Astrocyte (in vitro differentiated cells and primary cell): ENCODE data around the gene SVIL. TPM values are rescaled to one million over a fixed set of nuclear protein-coding genes. Genes with fewer than 3 reads are reported as not detected.

Experiments
- DNase-seq: peaks from one replicate; pipeline ENCODE4 v3.0.0-alpha.2; 2010; ENCODE audit warnings: low read depth
- FAIRE-seq: peaks from 2 replicates; lab custom pipeline; 2011; peaks lifted over from hg19 to GRCh38; lab: Jason Lieb, UNC
- H2AFZ ChIP-seq: 2 replicates; pipeline ENCODE4 v1.6.0; 2012; ENCODE audit warnings: low read depth, low read length, inconsistent platforms
- H3K27ac ChIP-seq: 2 replicates; pipeline ENCODE4 v1.5.1; 2011; ENCODE audit warnings: low read depth, low read length, inconsistent platforms
- H3K27me3 ChIP-seq: 2 replicates; pipeline ENCODE4 v1.6.0; 2011; ENCODE audit warnings: low read length, inconsistent platforms; ENCODE audit not compliant: insufficient read depth
- H3K36me3 ChIP-seq: 2 replicates; pipeline ENCODE4 v1.5.1; 2011; ENCODE audit warnings: low read length, inconsistent platforms; ENCODE audit not compliant: insufficient read depth
- H3K4me1 ChIP-seq: 2 replicates; pipeline ENCODE4 v1.5.1; 2011; ENCODE audit warnings: low read length, inconsistent platforms; ENCODE audit not compliant: insufficient read depth
- H3K4me2 ChIP-seq: 2 replicates; pipeline ENCODE4 v1.6.0; 2012; ENCODE audit warnings: low read length, inconsistent platforms
- H3K4me3 ChIP-seq: 2 replicates; pipeline ENCODE4 v1.5.1; 2011; ENCODE audit warnings: low read depth, mild to moderate bottlenecking, low read length, inconsistent platforms; ENCODE audit not compliant: insufficient read depth
- H3K79me2 ChIP-seq: 2 replicates; pipeline ENCODE4 v1.6.0; 2012; ENCODE audit warnings: mild to moderate bottlenecking, low read length, inconsistent platforms; ENCODE audit not compliant: insufficient read depth
- H3K9ac ChIP-seq: 2 replicates; pipeline ENCODE4 v1.6.0; 2012; ENCODE audit warnings: mild to moderate bottlenecking, low read length, inconsistent platforms
- H3K9me3 ChIP-seq: 2 replicates; pipeline ENCODE4 v1.5.1; 2012; ENCODE audit warnings: low read depth, mild to moderate bottlenecking, low read length, inconsistent platforms; ENCODE audit not compliant: insufficient read depth
- H4K20me1 ChIP-seq: 2 replicates; pipeline ENCODE4 v1.6.0; 2012; ENCODE audit warnings: low read length, inconsistent platforms; ENCODE audit not compliant: insufficient read depth
- H3K27ac Mint-ChIP-seq: one replicate; pipeline ENCODE4 v1.8.0; 2021; ENCODE audit warnings: mild to moderate bottlenecking, mixed read lengths; ENCODE audit not compliant: unreplicated experiment
- H3K27me3 Mint-ChIP-seq: one replicate; pipeline ENCODE4 v1.8.0; 2021; ENCODE audit warnings: low read depth, mixed read lengths; ENCODE audit not compliant: unreplicated experiment
- H3K36me3 Mint-ChIP-seq: one replicate; pipeline ENCODE4 v1.8.0; 2021; ENCODE audit warnings: low read depth, mixed read lengths; ENCODE audit not compliant: unreplicated experiment
- H3K4me1 Mint-ChIP-seq: one replicate; pipeline ENCODE4 v1.8.0; 2021; ENCODE audit warnings: low read depth, mixed read lengths; ENCODE audit not compliant: unreplicated experiment
- H3K4me3 Mint-ChIP-seq: one replicate; pipeline ENCODE4 v1.8.0; 2021; ENCODE audit warnings: mild to moderate bottlenecking, moderate library complexity, mixed read lengths; ENCODE audit not compliant: unreplicated experiment
- H3K9me3 Mint-ChIP-seq: one replicate; pipeline ENCODE4 v1.8.0; 2021; ENCODE audit warnings: mild to moderate bottlenecking, mixed read lengths; ENCODE audit not compliant: unreplicated experiment
- CTCF ChIP-seq: IDR thresholded peaks from 2 replicates; pipeline ENCODE4 v1.5.1; 2011; ENCODE audit warnings: low read depth, mild to moderate bottlenecking, inconsistent platforms, low read length, moderate library complexity; ENCODE audit not compliant: insufficient read depth
- EZH2 ChIP-seq: IDR thresholded peaks from 2 replicates; pipeline ENCODE4 v1.6.1; 2012; ENCODE audit warnings: mild to moderate bottlenecking, low read length, inconsistent platforms; ENCODE audit not compliant: insufficient read depth
- total RNA-seq: library from RNA; stranded (reverse); gene quantifications from 2 replicates; pipeline ENCODE4 v1.2.1, GENCODE V29; 2021

The SVIL gene
- total RNA-seq, 1 donor from 2014 or later: 70.4 TPM

- Histone ChIP-seq H3K27ac (no peak overlapping the region), H3K79me2 (peaks cover 29% of the 10 kb centered on the region), H3K9me3 (no peaks in the 10 kb centered on the region), H2AFZ (no peak overlapping the region), H3K4me1 (peaks cover 49% of the 10 kb centered on the region), H3K27me3 (no peaks in the 10 kb centered on the region), H4K20me1 (peaks cover 43% of the 10 kb centered on the region), H3K4me3 (no peak overlapping the region), H3K4me2 (no peak overlapping the region), H3K36me3 (no peaks in the 10 kb centered on the region), H3K9ac (no peak overlapping the region)
- no peak for FAIRE-seq
- Mint-ChIP-seq H3K9me3 (no peaks in the 10 kb centered on the region), H3K36me3 (peaks cover 11% of the 10 kb centered on the region), H3K4me3 (no peak overlapping the region), H3K4me1 (peaks cover 54% of the 10 kb centered on the region), H3K27ac (no peak overlapping the region), H3K27me3 (no peaks in the 10 kb centered on the region)
- DNase-seq: no peak
- TF ChIP-seq CTCF: no peak
- TF ChIP-seq EZH2: no peak
Observed at GRCh38 chr10:29586509-29586908, 48.3 kb downstream of the SVIL start.

- Mint-ChIP-seq H3K27me3 (no peaks in the 10 kb centered on the region), H3K36me3 (peaks cover 14% of the 10 kb centered on the region), H3K4me3 (no peak overlapping the region), H3K9me3 (no peaks in the 10 kb centered on the region), H3K4me1 (peaks cover 52% of the 10 kb centered on the region), H3K27ac (no peak overlapping the region)
- no peaks in the 10 kb centered on the region for H3K27me3 ChIP-seq
- H3K36me3 ChIP-seq: no peaks in the 10 kb centered on the region
- H3K27ac ChIP-seq: no peak overlapping the region
- DNase-seq: no peak
- H3K4me3 ChIP-seq: no peak overlapping the region
- H3K79me2 ChIP-seq: peaks cover 26% of the 10 kb centered on the region
- FAIRE-seq: peak; percentile 58
- peak overlapping the region; percentile 54 for H3K4me2 ChIP-seq
- H3K9me3 ChIP-seq: no peaks in the 10 kb centered on the region
- peak overlapping the region; percentile 36 for H3K9ac ChIP-seq
- TF ChIP-seq CTCF (no peak), EZH2 (no peak)
- peaks cover 49% of the 10 kb centered on the region for H3K4me1 ChIP-seq
- H4K20me1 ChIP-seq: peaks cover 43% of the 10 kb centered on the region
- H2AFZ ChIP-seq: no peak overlapping the region
Observed at GRCh38 chr10:29585488-29585976, 49.2 kb downstream of the SVIL start.

GRCh38 chr10:29584436-29584835, 50.3 kb downstream of the SVIL start:
- no peak for FAIRE-seq

More at GRCh38 chr10:29584436-29584835, 50.3 kb downstream of the SVIL start:
- Mint-ChIP-seq H3K9me3 (no peaks in the 10 kb centered on the region), H3K36me3 (peaks cover 15% of the 10 kb centered on the region), H3K4me1 (peaks cover 46% of the 10 kb centered on the region), H3K4me3 (no peak overlapping the region), H3K27ac (no peak overlapping the region), H3K27me3 (no peaks in the 10 kb centered on the region)
- H3K27me3 ChIP-seq: no peaks in the 10 kb centered on the region
- peaks cover 27% of the 10 kb centered on the region for H3K79me2 ChIP-seq
- H3K4me2 ChIP-seq: peak overlapping the region; percentile 49
- H2AFZ ChIP-seq: no peak overlapping the region
- peaks cover 50% of the 10 kb centered on the region for H4K20me1 ChIP-seq
- no peak overlapping the region for H3K9ac ChIP-seq
- TF ChIP-seq CTCF (no peak), EZH2 (no peak)
- no peak for DNase-seq
- peak overlapping the region; percentile 72 for H3K27ac ChIP-seq
- H3K4me1 ChIP-seq: peaks cover 39% of the 10 kb centered on the region
- H3K4me3 ChIP-seq: no peak overlapping the region
- H3K36me3 ChIP-seq: no peaks in the 10 kb centered on the region
- H3K9me3 ChIP-seq: no peaks in the 10 kb centered on the region
